Panc1 (cell line): ENCODE data around the gene C1orf210.

ENCODE experiments used
- SIN3A ChIP-seq: IDR thresholded peaks from 2 replicates; pipeline ENCODE4 v1.6.1; 2012; ENCODE audit warnings: low read depth, mild to moderate bottlenecking, low read length, moderate library complexity, borderline replicate concordance; ENCODE audit not compliant: insufficient read depth
- TF ChIP-seq, protein P1 (sequence below): fragments of 450-650 bp; IDR thresholded peaks from 2 replicates; pipeline ENCODE4 v1.5.1; 2017; ENCODE audit warnings: mild to moderate bottlenecking

DNA sequence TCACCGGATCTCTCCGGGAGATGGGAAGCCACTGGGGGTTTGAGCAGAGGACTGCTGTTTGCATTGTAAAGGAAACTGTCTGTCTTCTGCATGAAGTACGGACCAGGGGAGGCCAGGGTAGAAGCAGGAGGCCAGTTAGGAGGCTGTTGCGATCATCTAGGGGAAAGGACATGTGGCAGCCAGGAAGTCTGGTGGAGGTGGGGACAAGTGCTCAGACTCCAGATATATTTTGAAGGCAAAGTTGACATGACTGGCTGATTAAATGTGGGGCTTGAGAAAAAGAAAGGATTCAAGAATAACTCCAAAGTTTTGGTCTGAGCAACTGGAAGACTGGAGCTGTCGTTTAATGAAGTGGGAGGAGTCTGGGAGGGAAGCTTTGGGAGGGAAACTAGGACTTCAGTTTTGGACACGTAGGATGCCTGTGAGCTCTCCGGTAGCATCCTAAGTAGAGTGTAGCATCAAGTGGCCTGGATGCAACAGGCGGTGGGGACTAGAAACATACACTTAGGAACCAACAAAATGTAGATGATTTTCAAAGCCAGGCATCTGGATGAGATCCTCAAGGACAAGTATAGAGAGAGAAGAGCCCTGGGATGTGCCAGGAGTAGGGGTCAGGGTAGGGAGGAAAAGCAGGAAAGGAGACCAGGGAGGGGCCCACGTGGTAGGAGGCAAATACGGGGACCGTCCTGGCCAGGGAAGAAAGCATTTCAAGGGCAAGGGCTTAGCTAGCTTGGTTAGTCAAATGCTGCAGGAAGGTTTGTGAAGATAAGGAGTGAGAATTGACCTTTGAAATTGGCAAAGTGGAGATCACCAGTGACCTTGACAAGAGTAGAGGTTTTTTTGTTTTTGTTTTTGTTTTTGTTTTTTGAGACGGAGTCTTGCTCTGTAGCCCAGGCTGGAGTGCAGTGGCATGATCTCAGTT is 3.7 kb upstream of the C1orf210 start:
- TF ChIP-seq, protein P1, sequence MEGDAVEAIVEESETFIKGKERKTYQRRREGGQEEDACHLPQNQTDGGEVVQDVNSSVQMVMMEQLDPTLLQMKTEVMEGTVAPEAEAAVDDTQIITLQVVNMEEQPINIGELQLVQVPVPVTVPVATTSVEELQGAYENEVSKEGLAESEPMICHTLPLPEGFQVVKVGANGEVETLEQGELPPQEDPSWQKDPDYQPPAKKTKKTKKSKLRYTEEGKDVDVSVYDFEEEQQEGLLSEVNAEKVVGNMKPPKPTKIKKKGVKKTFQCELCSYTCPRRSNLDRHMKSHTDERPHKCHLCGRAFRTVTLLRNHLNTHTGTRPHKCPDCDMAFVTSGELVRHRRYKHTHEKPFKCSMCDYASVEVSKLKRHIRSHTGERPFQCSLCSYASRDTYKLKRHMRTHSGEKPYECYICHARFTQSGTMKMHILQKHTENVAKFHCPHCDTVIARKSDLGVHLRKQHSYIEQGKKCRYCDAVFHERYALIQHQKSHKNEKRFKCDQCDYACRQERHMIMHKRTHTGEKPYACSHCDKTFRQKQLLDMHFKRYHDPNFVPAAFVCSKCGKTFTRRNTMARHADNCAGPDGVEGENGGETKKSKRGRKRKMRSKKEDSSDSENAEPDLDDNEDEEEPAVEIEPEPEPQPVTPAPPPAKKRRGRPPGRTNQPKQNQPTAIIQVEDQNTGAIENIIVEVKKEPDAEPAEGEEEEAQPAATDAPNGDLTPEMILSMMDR, result no peak
- TF ChIP-seq SIN3A, result no peak
